Measurements from ENCODE around the gene C12orf60.

GRCh38 chr12:14849661-14850060 is 46.2 kb downstream of the C12orf60 start:
- TF ChIP-seq CTCF (IDR thresholded peaks at IDR 0.05; ENCODE audit: low read depth, low read length, poor library complexity, severe bottlenecking), result no peak
- no peak for TF ChIP-seq EZH2phosphoT487 (IDR thresholded peaks at IDR 0.05; ENCODE audit: borderline replicate concordance, low read length)
